Natural killer cell (primary cell): ENCODE measurements around the gene LAPTM4A. TPM values are rescaled to one million over a fixed set of nuclear protein-coding genes. Genes with fewer than 3 reads are reported as not detected.

Experiments used
- ATAC-seq, 3 donors: fragments of 150-1000 bp in 2 of 3; fragments of 200-7000 bp in 1 of 3; cut with Tn5 transposase; 1 replicate in 1 of 3; 2 replicates in 2 of 3; pipeline ENCODE4 v1.10.0; 2021; ENCODE audit warnings: mild to moderate bottlenecking in 2 of 3, moderate library complexity in 2 of 3
- DNase-seq, 2 donors: peaks; one replicate each; pipeline versions ENCODE4 v3.0.0 to v3.0.0-alpha.2; 2013 to 2021; ENCODE audit warnings: mixed read lengths in 1 of 2
- H3K27ac ChIP-seq: one replicate; pipeline ENCODE4 v1.5.1; 2013; ENCODE audit warnings: mild to moderate bottlenecking, low read length
- H3K27me3 ChIP-seq: one replicate; pipeline ENCODE4 v1.6.1; 2013; ENCODE audit warnings: low read length; ENCODE audit not compliant: control insufficient read depth, insufficient read depth
- H3K36me3 ChIP-seq: one replicate; pipeline ENCODE4 v1.6.1; 2013; ENCODE audit warnings: low read length; ENCODE audit not compliant: control insufficient read depth, insufficient read depth
- H3K4me1 ChIP-seq: one replicate; pipeline ENCODE4 v1.6.1; 2013; ENCODE audit warnings: low read length; ENCODE audit not compliant: control insufficient read depth, insufficient read depth
- H3K4me3 ChIP-seq: one replicate; pipeline ENCODE4 v1.5.1; 2013; ENCODE audit warnings: low read length
- H3K9me3 ChIP-seq: one replicate; pipeline ENCODE4 v1.6.1; 2013; ENCODE audit warnings: low read length; ENCODE audit not compliant: control insufficient read depth, insufficient read depth
- H3K27ac Mint-ChIP-seq, 2 donors: one replicate each; pipeline ENCODE4 v1.8.0; 2022; ENCODE audit warnings: mild to moderate bottlenecking in 2 of 2, mixed read lengths in 2 of 2, moderate library complexity in 1 of 2
- H3K27me3 Mint-ChIP-seq, 2 donors: one replicate each; pipeline ENCODE4 v1.8.0; 2022; ENCODE audit warnings: low read depth in 2 of 2, mixed read lengths in 2 of 2
- H3K36me3 Mint-ChIP-seq: one replicate; pipeline ENCODE4 v1.8.0; 2022; ENCODE audit warnings: mixed read lengths
- H3K4me1 Mint-ChIP-seq, 2 donors: one replicate each; pipeline ENCODE4 v1.8.0; 2022; ENCODE audit warnings: mixed read lengths in 2 of 2
- H3K4me3 Mint-ChIP-seq: one replicate; pipeline ENCODE4 v1.8.0; 2022; ENCODE audit warnings: mild to moderate bottlenecking, moderate library complexity, mixed read lengths
- H3K9me3 Mint-ChIP-seq, 2 donors: one replicate each; pipeline ENCODE4 v1.8.0; 2022; ENCODE audit warnings: mixed read lengths in 2 of 2
- CTCF ChIP-seq: fragments of 200-600 bp; IDR thresholded peaks from one replicate; pipeline ENCODE4 v1.8.0; 2022; ENCODE audit warnings: antibody characterized with exemption
- WGBS: methylation state at CpG from one replicate; pipeline ENCODE4 v1.1.7; 2013; ENCODE audit warnings: missing lambda C conversion rate; ENCODE audit not compliant: insufficient coverage; 5-methylcytosine and 5-hydroxymethylcytosine counted together
- intact Hi-C: fragments of 100-400 bp; cut with micrococcal nuclease; formaldehyde crosslinking; loops from one replicate; pipeline ENCODE4 v1.14.2; 2022
- total RNA-seq, 4 donors: library from RNA; stranded (reverse); fragments of 120-200 nt in 1 of 4; gene quantifications; one replicate each; pipeline versions ENCODE4 v1.2.3 to v1.2.4, GENCODE V29; 2013 to 2022

Gene LAPTM4A
- total RNA-seq, 3 donors from 2014 or later (not counting 1 experiment from before 2014, with no cell fraction given): 60.6 to 98.4 (median 75.0) TPM

- intact Hi-C loops: loop anchor here (1.0 to 5.0 kb wide), 4 partner anchors 83 to 1576 kb away; partner anchors contain the start of gene TTC32
- H3K27me3 Mint-ChIP-seq: peaks cover 0 to 16% of the 10 kb centered on the region in 2 donors
- no peak overlapping the region for H3K4me3 Mint-ChIP-seq
- DNase-seq (peak; percentile 59 to 85), ATAC-seq (peak; percentile 86 to 100 (median 98))
- no peaks in the 10 kb centered on the region for H3K4me1 ChIP-seq
- peak; percentile 72 for TF ChIP-seq CTCF
- no peak overlapping the region for H3K27ac Mint-ChIP-seq
- H3K27me3 ChIP-seq: no peaks in the 10 kb centered on the region
- H3K36me3 ChIP-seq: no peaks in the 10 kb centered on the region
- H3K9me3 Mint-ChIP-seq: no peaks in the 10 kb centered on the region
- H3K27ac ChIP-seq: no peak overlapping the region
- H3K4me1 Mint-ChIP-seq: peaks cover 0 to 6% of the 10 kb centered on the region in 2 donors
- WGBS: 30% methylated on average over 21 of the region's 21 CpGs
- H3K4me3 ChIP-seq: no peak overlapping the region
- H3K36me3 Mint-ChIP-seq: no peaks in the 10 kb centered on the region
- H3K9me3 ChIP-seq: peaks cover 4% of the 10 kb centered on the region
These were observed 46.7 kb upstream of the LAPTM4A start for GRCh38 chr2:20097889-20098714.

GRCh38 chr2:20095469-20095868, 44.0 kb upstream of the LAPTM4A start:
- 100% methylated on average over 1 of the region's 1 CpG for WGBS
- DNase-seq (no peak), ATAC-seq (no peak)
- Mint-ChIP-seq H3K4me3 (no peak overlapping the region), H3K36me3 (no peaks in the 10 kb centered on the region), H3K27me3 (peaks cover 18% of the 10 kb centered on the region in 2 donors), H3K27ac (no peak overlapping the region), H3K4me1 (peaks cover 0 to 6% of the 10 kb centered on the region in 2 donors), H3K9me3 (no peaks in the 10 kb centered on the region)
- intact Hi-C loops: loop anchor here (5.0 kb wide), 1 partner anchor 1573 kb away; no protein-coding TSS in a partner anchor
- no peaks in the 10 kb centered on the region for H3K27me3 ChIP-seq
- H3K4me1 ChIP-seq: no peaks in the 10 kb centered on the region
- H3K9me3 ChIP-seq: no peaks in the 10 kb centered on the region
- H3K4me3 ChIP-seq: no peak overlapping the region
- TF ChIP-seq CTCF: no peak
- no peak overlapping the region for H3K27ac ChIP-seq
- H3K36me3 ChIP-seq: no peaks in the 10 kb centered on the region

GRCh38 chr2:20094955-20095354, 43.5 kb upstream of the LAPTM4A start:
- intact Hi-C loops: loop anchor here (5.0 kb wide), 1 partner anchor 1573 kb away; no protein-coding TSS in a partner anchor
- Mint-ChIP-seq H3K9me3 (no peaks in the 10 kb centered on the region), H3K27me3 (peaks cover 18 to 19% of the 10 kb centered on the region in 2 donors)

More at GRCh38 chr2:20094955-20095354, 43.5 kb upstream of the LAPTM4A start:
- H3K27ac ChIP-seq: no peak overlapping the region
- Mint-ChIP-seq H3K4me3 (no peak overlapping the region), H3K36me3 (no peaks in the 10 kb centered on the region), H3K4me1 (peaks cover 0 to 6% of the 10 kb centered on the region in 2 donors), H3K27ac (no peak overlapping the region)
- DNase-seq: no peak
- H3K4me1 ChIP-seq: no peaks in the 10 kb centered on the region
- H3K9me3 ChIP-seq: no peaks in the 10 kb centered on the region
- ATAC-seq: no peak
- H3K4me3 ChIP-seq: no peak overlapping the region
- TF ChIP-seq CTCF: no peak
- no peaks in the 10 kb centered on the region for H3K27me3 ChIP-seq
- no peaks in the 10 kb centered on the region for H3K36me3 ChIP-seq
